Measurements from ENCODE around the gene SLC12A8. TPM values are rescaled to one million over a fixed set of nuclear protein-coding genes. Genes with fewer than 3 reads are reported as not detected.

SLC12A8 gene
- total and polyA plus RNA-seq, 2 donors (not counting 1 experiment from before 2014, with no cell fraction given) = 0.57 to 1.1 TPM

GRCh38 chr3:125051715-125052581, 160.6 kb downstream of the SLC12A8 start:
- Mint-ChIP-seq H3K27ac (peak overlapping the region; percentile 82), H3K27me3 (no peaks in the 10 kb centered on the region), H3K4me1 (peaks cover 40% of the 10 kb centered on the region), H3K4me3 (peak overlapping the region; percentile 65), H3K9me3 (ENCODE audit: insufficient read depth) (no peaks in the 10 kb centered on the region)
- ATAC-seq (ENCODE audit: low read depth) (peak; percentile 29), DNase-seq (peak; percentile 55)
- no peaks in the 10 kb centered on the region for H3K9me3 ChIP-seq (ENCODE audit: control extremely low read depth in 1 of 3, control insufficient read depth in 2 of 3, insufficient read depth in 1 of 3, low read length in 2 of 3)
- TF ChIP-seq EZH2 (IDR thresholded peaks at IDR 0.05; ENCODE audit: borderline replicate concordance, insufficient read depth, low read depth, low read length, poor library complexity, severe bottlenecking) = no peak
- no peak for TF ChIP-seq CTCF (IDR thresholded peaks at IDR 0.05)
- H3K4me1 ChIP-seq (ENCODE audit: control insufficient read depth in 2 of 2, insufficient read depth in 2 of 2, low read length in 2 of 2) = peaks cover 31 to 45% of the 10 kb centered on the region in 2 donors
- intact Hi-C loops (cut with micrococcal nuclease) = loop anchor here (10.0 kb wide), 1 partner anchor 543 kb away; the partner anchor contains the start of gene OSBPL11
- CTCF ChIA-PET = interaction anchor here (0.6 to 1.2 kb wide), 5 partner anchors 57 to 388 kb away, joined by 3 read pairs; no protein-coding TSS in a partner anchor
- POLR2A ChIA-PET = interaction anchor here (0.6 kb wide), 1 partner anchor 320 kb away, joined by 9 read pairs; no protein-coding TSS in a partner anchor
- H3K4me3 ChIP-seq (ENCODE audit: control extremely low read depth in 1 of 5, extremely low read depth in 1 of 5, insufficient read depth in 1 of 5, low read depth in 2 of 5, low read length in 4 of 5) = peak overlapping the region in 4 of 5 experiments; percentile 21 to 52 (median 38)
- peaks cover 12% of the 10 kb centered on the region for H3K79me2 ChIP-seq (ENCODE audit: control insufficient read depth, insufficient read depth, low read length)
- no peaks in the 10 kb centered on the region for H3K27me3 ChIP-seq (replicated peaks in 1 of 4; ENCODE audit: control extremely low read depth in 1 of 4, control insufficient read depth in 3 of 4, insufficient read depth in 4 of 4, low read length in 3 of 4)
- H3K27ac ChIP-seq (ENCODE audit: low read length in 2 of 2) = peak overlapping the region; percentile 50 to 65
- H2AFZ ChIP-seq (ENCODE audit: insufficient read depth, low read depth, low read length, poor library complexity, severe bottlenecking) = peak overlapping the region; percentile 51
- no peaks in the 10 kb centered on the region for H3K36me3 ChIP-seq (replicated peaks in 1 of 2; ENCODE audit: control extremely low read depth in 1 of 2, control insufficient read depth in 1 of 2, extremely low read depth in 1 of 2, insufficient read depth in 2 of 2, low read length in 1 of 2)
- no peaks in the 10 kb centered on the region for H4K20me1 ChIP-seq (ENCODE audit: control insufficient read depth, insufficient read depth, low read length, poor library complexity, severe bottlenecking)
- peak overlapping the region; percentile 70 for H3K4me2 ChIP-seq (replicated peaks; ENCODE audit: low read depth, low read length, poor library complexity, severe bottlenecking)
- 0% methylated on average over 9 of the region's 14 CpGs for WGBS (ENCODE audit: insufficient coverage)
- peak overlapping the region; percentile 42 for H3K9ac ChIP-seq (ENCODE audit: low read length)

- Histone ChIP-seq H3K27ac (ENCODE audit: low read length in 2 of 2) (peak overlapping the region in 1 of 2 donors; percentile 65), H3K9me3 (ENCODE audit: control extremely low read depth in 1 of 3, control insufficient read depth in 2 of 3, insufficient read depth in 1 of 3, low read length in 2 of 3) (no peaks in the 10 kb centered on the region), H4K20me1 (ENCODE audit: control insufficient read depth, insufficient read depth, low read length, poor library complexity, severe bottlenecking) (no peaks in the 10 kb centered on the region), H3K4me3 (ENCODE audit: control extremely low read depth in 1 of 5, extremely low read depth in 1 of 5, insufficient read depth in 1 of 5, low read depth in 2 of 5, low read length in 4 of 5) (no peak overlapping the region), H3K9ac (ENCODE audit: low read length) (peak overlapping the region; percentile 42), H3K4me1 (ENCODE audit: control insufficient read depth in 2 of 2, insufficient read depth in 2 of 2, low read length in 2 of 2) (peaks cover 31 to 41% of the 10 kb centered on the region in 2 donors), H3K36me3 (replicated peaks in 1 of 2; ENCODE audit: control extremely low read depth in 1 of 2, control insufficient read depth in 1 of 2, extremely low read depth in 1 of 2, insufficient read depth in 2 of 2, low read length in 1 of 2) (no peaks in the 10 kb centered on the region), H2AFZ (ENCODE audit: insufficient read depth, low read depth, low read length, poor library complexity, severe bottlenecking) (peak overlapping the region; percentile 51), H3K27me3 (replicated peaks in 1 of 4; ENCODE audit: control extremely low read depth in 1 of 4, control insufficient read depth in 3 of 4, insufficient read depth in 4 of 4, low read length in 3 of 4) (no peaks in the 10 kb centered on the region), H3K4me2 (replicated peaks; ENCODE audit: low read depth, low read length, poor library complexity, severe bottlenecking) (peak overlapping the region; percentile 70), H3K79me2 (ENCODE audit: control insufficient read depth, insufficient read depth, low read length) (peaks cover 14% of the 10 kb centered on the region)
- no CpG with 5 or more reads among the region's 7 CpGs for WGBS (ENCODE audit: insufficient coverage)
- no peaks in the 10 kb centered on the region for H3K9me3 Mint-ChIP-seq (ENCODE audit: insufficient read depth)
- DNase-seq (no peak), ATAC-seq (ENCODE audit: low read depth) (no peak)
- H3K4me3 Mint-ChIP-seq = peak overlapping the region; percentile 65
- POLR2A ChIA-PET = no interaction called here
- no peak overlapping the region for H3K27ac Mint-ChIP-seq
- no peaks in the 10 kb centered on the region for H3K27me3 Mint-ChIP-seq
- intact Hi-C loops (cut with micrococcal nuclease) = loop anchor here (10.0 kb wide), 1 partner anchor 544 kb away; the partner anchor contains the start of gene OSBPL11
- H3K4me1 Mint-ChIP-seq = peaks cover 37% of the 10 kb centered on the region
- TF ChIP-seq CTCF (IDR thresholded peaks at IDR 0.05) (no peak), EZH2 (IDR thresholded peaks at IDR 0.05; ENCODE audit: borderline replicate concordance, insufficient read depth, low read depth, low read length, poor library complexity, severe bottlenecking) (no peak)
- CTCF ChIA-PET = no interaction called here
Measured at GRCh38 chr3:125051205-125051604, 161.3 kb downstream of the SLC12A8 start.

All from B cell (primary cell).